Measurements from ENCODE around the gene ARFIP1.

The ARFIP1 gene

DNA sequence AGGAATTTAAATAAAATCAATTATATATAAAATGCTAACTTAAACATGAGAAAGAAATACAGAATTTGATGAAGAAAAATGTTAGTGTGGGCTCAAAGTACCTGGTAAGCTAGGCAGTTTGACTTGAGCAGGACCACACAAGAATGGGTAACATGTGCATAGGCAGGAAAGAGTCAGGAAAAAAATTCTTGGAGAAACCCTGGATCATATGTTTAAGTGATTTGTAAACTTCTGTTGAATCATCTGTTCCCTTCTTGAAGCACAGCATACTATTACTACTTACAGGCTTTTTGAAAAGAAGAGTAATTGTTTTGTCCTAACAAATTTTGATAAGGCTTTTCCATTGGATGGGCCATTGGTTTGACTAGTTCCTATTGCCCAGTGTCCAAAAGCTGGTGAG is 118.9 kb downstream of the ARFIP1 start:
- no peak for DNase-seq

DNA sequence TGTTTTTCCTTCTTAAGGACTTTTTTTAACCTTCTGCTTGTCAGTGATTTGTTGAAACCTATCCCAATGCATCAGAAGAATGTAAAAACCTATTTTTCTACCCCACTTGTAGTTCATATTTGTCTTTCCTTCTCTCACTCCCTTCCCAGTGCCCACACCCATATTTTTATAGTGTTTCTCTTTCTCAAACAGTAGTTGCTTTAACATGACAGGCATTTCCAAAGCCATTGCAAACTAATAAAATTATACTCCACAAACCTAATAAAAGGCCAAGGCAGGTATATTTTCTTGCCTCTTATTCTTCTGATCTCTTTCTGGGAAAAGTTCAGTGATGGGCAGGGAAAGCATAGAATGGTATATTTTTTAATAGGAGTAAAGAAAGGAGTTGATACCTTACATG is 120.6 kb downstream of the ARFIP1 start:
- DNase-seq = no peak

DNA sequence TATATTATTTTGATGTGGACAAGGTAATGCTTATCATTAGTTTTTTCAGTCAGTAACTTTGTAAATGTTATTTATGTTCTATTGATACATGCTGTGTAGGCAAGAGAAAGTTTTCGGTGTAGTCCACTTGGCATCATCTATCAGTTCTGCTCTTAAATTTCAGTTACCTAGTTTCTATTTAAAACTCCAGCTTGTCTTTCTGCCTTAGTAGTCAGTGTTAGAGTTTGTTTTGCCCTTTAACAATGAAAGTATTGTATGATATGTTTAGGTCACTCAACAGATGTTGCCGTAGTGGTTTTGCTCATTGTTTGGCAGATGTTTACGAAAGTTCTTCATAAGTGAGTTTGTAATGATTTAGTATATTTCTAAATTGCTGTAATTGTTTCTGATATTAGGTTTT is 121.5 kb downstream of the ARFIP1 start:
- DNase-seq = no peak

DNA sequence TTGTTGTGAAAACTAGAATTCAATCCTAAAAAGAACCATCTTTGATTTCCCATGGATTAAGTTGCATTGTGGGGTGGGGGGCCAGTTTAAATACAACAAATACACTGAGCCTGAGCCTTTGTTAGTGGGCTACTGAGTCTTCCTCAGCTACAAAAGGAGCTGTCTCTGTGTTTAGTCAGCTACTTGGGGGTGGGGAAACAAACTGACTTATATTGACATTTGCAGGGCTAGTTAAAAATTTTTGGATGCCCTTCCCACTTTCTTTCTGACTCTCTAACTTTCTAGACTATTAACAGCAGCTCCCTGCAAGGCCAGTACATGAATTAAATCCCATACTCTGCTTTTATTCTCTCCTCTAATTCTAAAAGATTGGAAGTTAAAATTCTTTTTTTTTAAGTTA is 123.9 kb downstream of the ARFIP1 start:
- no peak for DNase-seq

DNA sequence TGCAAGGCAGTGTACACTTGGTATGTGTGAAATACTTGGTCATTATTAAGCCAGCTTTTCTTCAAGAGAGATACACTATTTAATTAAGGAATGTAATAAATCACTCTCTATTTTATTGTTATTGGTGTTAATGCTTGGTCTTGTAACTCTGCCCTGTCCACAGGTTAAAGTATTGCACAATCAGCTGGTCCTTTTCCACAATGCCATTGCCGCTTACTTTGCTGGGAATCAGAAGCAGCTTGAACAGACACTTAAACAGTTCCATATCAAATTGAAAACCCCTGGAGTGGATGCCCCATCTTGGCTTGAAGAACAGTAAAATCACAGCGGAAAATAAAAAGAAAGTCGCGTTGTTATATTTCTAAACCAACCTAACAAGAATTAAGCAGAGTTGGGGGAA is 130.1 kb downstream of the ARFIP1 start:
- DNase-seq = no peak

DNA sequence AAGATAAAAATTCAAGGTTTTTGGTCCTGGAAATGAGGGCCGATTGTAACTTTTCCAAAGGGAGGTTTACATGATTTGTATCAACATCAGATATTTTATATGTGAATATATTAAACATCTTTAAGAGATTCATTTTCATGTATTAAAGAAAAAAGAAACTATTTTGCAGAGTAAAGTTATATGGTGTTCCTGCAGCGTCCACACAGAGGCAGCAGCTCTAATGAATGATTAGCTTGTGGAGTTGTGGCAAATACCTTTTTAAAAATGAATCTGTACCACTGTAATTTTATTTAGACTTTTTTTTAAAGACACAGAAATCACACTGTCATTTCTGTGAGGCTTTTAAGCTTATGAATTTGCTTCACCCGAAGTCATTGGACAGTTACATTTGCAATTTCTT is 130.8 kb downstream of the ARFIP1 start:
- DNase-seq = no peak

DNA sequence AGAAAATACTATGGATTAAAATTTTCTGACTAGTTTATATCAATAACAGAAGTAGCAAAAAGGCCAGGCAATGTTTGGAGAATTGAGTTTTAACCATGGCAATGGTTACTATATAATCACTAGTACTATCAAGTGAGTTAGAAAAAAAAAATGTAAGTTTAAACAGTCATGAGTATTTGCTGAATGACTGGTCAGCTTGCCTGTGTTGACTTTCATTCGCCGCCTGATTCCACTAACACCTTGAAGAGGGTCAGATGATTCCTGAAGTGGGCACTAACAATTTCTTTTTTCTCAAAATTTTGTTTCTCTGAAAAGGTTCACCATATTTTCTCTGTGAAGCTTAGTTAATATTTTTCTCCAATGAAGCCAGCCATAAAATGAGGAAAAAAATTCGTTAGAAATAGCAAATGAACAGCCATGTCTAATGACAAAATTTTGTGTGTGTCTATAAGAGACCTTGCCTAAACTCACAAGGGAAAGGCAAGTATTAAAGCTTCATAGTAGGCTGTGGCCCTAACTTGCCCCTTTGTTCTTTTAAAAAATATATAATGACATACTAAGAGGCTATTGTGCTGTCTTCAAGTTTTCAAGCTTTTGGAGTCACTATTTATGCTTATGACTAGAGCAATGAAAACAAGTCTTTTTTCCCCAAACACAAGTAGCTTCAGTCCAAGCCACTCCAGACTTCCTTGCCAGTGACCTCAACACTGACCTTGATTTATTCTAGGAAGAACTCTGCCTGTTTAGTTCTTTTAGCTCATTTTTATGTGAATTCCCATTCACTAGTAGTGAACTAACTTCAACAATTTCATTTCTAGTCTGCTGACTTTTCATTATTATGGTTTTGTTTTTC is 138.0 kb downstream of the ARFIP1 start:
- DNase-seq = no peak

DNA sequence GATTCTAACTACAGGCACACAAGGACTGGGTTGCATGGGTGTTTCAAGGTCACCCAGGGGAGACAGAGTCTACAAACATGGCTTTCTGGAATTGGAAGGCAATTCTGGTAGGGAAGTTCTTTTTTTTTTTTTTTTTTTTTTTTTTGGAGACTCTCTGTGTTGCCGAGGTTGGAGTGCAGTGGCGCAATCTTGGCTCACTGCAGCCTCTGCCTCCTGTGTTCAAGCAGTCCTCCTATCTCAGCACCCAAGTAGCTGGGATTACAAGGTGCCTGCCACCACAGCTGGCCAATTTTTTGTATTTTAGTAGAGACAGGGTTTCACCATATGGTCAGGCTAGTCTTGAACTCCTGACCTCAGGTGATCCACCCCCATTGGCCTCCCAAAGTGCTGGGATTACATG is 140.1 kb downstream of the ARFIP1 start:
- no peak for DNase-seq

DNA sequence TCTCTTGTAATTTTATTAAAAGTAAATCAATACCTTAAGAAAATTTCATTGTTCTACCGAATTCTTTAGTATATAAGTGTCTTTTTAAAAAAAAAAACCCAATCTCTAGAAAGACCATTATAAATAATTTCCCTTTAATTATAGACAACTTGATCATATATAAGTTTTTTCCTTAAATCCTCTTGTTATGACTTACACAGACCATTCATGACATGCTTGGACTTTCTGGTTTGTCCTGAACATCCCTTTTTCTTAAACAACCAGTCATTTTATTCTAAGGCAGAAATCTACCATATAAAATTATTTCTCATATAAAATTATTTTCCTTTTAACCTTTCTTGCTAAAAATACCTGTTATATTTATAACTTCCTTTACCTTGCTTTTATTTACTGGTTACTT is 141.0 kb downstream of the ARFIP1 start:
- DNase-seq = no peak

DNA sequence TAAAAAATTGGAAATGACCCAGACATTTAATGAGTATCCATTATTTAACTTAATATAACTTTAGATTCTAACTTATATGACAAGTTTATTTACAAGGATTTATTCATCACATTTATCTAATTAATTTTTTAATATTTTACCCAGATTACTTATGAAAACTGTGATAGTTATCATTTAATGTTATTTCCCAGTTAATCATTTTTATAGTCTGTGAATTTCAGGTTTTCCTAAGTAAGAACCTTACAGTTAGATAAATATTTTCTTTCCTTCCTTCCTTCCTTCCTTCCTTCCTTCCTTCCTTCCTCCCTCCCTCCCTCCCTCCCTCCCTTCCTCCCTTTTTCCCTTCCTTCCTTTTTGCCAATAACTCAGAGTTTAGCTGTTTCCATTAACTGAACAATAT is 141.5 kb downstream of the ARFIP1 start:
- no peak for DNase-seq

DNA sequence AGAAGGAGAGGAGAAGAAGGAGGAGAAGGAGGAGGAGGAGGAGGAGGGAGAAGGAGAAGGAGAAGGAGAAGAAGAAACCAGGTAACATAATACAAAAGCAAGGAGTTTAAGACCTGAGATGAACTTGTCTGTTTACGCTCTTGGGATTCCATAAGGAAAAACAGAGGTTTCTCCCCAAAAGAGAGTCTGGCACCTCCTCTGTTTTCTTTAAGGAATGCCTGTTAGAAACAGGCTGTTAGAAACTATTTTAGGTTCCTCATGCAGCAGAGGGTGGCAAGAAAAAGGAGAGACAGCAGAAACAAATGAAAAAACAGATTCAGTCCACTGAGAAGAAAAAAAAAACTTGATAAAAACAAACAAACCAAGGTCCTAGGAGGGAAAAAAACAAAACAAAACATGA is 146.1 kb downstream of the ARFIP1 start:
- no peak for DNase-seq

DNA sequence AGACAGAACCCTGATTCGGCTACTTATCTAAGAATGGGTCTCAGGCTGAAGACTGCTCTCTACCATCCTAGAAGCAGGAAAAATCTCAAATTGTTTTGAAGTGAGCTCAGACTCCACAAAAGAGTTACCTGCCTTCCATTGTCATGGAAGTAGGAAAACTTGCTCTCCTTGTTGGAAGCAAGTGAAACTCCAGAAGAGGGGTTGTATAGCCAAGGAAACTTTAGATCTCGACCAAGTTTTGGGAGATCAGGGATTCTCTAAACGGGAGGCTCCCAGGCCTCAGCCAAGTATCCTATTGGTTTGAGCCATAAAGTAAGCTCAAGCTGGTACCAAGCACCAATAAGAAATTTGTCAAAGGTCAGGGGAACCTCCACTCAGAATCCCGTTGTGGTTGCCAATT is 147.2 kb downstream of the ARFIP1 start:
- no peak for DNase-seq

DNA sequence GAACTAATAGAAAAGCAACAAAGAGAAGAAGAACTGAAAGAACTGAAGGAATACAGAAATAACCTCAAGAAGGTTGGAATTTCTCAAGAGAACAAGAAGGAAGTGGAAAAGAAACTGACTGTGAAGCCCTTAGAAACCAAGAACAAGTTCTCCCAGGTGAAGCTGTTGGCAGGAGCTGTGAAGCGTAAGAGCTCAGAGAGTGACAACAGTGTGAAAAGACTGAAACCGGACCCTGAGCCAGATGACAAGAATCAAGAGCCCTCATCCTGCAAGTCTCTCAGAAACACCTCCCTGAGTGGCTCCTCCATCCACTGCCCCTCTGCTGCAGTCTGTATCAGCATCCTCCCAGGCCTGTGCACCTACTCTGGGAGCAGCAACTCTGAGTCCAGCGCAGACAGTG is 148.0 kb downstream of the ARFIP1 start:
- no peak for DNase-seq

DNA sequence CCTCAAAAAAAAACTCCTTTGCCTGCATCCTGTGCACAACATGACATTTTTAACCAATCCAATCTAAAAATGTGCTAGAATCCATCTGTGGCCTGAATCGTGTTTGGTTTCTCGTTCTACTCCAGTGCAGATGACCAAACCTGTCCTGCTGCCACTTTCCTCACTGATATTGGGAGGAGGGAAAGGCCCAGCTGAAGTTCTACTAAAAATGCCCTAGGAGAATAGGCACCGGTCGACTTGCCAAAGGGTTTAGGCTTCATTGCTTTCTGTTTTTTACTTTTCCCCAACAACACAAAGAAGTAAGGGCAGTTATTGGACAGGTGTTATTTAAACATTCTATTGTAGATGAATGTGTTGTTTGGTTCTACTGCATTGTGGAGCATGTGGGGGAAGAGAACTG is 148.5 kb downstream of the ARFIP1 start:
- no peak for DNase-seq

DNA sequence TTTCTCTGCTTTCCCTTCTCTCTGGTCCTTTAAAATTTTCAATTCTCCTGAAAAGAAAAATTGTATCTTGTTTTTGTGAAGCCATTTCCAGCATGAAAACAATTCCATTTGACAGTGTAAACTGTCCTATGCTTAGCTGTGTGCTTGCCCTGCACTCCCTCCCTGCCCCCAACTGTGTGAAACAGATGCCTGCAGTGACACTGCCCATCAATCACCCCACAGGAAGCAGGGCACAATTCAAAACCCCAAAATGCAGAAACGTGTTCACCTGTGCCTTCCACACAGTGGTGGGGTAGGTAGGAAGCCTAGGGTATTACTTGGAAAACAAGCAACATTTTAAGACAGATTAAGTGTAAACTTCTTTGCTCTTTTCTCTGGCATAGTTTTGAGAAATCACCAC is 150.1 kb downstream of the ARFIP1 start:
- no peak for DNase-seq

DNA sequence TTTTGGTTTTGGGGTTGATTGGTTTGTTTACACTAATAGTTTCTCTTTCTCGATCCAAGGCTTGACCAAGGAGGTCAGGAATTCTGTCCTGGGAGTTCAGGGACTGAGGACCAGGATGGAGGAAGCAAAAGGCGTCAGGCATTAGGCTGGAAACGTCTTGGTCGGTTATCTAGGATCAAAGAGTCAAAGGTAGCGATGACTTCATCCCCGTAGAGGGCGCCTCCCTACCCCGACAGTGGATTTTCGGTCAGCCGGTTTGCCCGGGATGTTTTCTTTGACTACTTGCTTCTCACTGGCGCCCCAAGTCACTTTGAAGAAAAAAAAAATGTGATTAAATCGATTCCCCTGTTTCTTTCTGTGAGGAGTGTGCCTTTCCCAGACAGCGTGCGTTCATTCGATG is 155.4 kb downstream of the ARFIP1 start:
- no peak for DNase-seq

DNA sequence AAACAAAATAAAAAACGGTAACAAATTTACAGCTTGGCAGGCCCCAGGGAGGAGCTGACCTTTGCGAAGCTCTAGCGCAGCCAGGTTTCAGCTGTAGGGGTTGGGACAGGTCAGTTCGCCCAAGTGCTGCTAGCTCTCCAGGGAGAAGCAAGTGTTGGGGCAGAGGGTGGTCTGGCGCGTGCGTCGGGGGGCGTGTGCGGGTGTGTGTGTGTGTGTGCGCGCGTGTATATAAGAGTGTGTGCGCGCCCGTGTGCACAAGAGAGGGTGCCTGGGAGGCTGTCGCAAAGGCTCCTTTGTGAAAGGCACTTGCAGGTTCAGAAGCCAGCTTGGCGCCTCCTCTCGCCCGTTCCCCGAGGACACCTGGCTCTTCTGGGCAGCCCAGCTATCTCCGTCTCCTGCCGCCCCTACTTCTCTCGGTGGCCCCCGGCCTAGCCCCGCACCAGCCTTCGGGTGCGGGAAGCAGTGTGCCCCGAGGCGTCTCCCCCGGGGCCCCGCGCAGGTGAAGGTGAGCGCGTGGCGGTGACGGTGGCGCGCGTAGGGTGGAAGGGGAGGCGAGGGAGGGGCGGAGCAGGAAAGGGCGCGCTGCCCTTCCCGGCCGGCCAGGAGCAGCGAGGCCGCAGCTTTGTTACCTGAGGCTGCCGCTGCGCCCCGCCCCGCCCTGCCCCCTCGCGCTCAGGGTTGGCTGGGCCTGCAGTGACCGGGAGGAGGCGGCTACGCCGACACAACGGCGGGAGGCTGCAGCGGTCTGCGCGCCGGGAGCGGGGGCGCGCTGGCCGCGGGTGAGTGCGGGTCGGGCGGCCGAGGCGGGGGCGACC is 156.1 kb downstream of the ARFIP1 start, which contains the start of gene FHDC1:
TSS of gene FHDC1 (plus strand) at position 693 of the 815 bp plus-strand sequence. CDS start 6,735 bp downstream, outside the sequence.
- DNase-seq = peak in 1 of 2 donors; percentile 3

DNA sequence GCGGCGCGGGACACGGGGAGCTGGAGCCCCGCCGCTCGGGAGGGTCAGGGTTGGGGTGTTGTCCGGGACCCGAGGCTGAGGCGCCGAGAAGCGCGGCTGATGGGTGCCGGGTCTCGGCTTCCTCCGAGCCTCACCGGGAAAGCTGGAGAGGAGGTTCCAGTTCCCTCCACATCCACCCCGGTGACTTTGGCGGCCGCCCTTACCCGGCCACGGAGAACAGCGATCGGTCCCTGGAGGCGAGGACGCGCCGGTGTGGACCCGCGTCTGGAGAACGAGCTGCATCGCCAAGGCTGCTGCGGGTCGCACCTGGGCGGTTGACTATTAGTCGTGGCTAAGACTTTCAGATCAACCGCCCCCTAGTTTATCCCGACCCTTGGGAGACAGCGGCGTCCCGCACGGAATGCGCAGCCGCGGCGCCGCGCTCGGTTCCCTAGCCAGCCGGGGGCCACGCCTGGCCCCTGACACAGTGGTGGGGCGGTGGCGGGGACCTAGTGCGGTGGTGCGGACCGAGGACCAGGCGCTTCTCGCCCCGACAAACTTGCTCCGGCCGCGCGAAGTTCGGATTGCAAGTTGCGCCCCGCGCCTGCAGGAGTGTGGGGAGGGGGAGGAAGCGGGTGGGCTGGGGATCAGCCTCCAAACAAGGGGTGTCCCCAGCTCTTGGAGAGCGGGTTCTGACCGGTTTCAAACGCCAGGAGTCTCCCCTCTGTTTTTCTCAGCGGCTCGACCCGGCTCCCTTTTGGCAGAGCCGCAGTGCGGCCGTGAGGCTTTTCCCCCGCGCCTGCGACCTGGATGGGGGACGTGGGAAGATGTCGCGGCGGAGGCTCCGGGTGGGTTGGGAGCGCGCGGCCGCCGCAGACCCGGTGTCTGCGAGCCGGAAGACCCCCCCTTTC is 156.9 kb downstream of the ARFIP1 start:
- peak in 1 of 2 donors; percentile 10 for DNase-seq

DNA sequence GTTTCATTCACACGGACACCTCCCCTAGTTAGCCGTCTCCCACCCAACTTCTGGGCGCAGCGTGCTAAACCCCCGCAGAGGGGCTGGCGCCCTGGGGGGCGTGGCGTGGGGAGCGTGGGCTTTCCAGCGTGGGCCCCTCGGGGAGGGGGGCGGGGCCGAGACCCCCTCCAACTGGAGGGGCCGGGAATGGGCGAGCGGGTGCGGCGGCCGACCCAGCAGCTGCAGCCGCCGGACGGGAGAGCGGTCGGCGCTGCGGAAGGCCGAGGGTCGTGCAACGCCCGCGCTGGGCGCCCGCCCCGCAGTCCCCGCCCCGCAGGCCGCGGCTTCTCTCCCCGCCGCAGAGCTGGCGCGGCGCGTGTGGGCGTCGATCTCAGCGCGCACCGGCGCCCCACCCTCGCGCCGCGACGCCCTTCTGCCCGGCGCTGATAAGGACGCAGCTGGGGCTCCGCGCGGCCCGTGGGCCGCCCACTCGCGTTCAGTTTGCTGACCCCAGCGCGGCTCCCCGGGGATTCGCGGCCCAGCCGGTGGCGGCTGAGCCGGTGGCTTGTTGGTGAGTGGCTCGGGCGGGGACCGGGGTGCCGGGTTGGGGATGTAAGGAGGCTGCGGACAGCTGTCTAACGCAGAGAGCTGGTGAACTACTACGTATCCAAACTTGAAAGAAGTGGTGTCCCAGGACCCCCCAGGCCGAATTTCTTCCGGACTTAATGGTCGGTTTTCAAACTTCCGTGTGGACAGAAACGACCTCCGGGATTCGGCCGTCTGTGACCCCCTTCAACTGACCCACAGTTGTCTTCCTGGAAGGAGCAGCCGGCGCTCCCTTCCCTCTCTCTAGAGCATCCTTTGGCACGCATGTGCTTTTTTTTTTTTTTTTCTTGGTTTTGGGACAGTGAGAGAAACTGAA is 157.8 kb downstream of the ARFIP1 start:
- peak in 1 of 2 donors; percentile 28 for DNase-seq

DNA sequence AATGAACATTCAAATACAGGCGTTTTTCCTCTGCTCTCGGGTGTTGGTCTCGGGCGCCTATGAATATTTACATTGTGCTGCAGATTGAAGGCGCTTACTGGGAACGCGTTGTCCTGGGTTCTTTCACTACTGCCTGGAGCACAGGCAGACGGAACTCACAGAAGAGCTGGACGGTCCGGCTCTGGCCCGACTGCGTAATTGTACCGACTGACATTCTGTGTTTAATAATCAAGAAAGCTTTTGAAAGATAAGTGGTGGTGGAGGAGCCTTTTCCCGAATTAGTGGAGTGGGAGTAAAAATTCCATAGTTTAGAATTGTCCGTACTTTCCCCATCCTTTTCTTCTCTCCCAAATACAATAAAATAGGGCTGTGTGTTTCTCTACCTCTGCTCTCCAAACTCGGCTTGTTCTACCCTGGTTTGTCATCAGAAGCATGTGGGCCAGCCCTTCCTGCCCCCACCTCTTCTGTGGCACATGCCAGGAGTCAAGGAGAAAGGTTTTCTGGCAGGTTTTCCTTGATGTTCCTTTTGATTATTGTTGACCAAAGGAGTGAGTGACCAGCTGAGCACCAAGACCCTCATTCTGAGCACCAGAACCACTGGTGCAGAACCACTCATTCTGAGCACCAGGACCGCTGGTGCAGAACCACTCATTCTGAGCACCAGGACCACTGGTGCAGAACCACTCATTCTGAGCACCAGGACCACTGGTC is 158.6 kb downstream of the ARFIP1 start:
- DNase-seq = no peak

DNA sequence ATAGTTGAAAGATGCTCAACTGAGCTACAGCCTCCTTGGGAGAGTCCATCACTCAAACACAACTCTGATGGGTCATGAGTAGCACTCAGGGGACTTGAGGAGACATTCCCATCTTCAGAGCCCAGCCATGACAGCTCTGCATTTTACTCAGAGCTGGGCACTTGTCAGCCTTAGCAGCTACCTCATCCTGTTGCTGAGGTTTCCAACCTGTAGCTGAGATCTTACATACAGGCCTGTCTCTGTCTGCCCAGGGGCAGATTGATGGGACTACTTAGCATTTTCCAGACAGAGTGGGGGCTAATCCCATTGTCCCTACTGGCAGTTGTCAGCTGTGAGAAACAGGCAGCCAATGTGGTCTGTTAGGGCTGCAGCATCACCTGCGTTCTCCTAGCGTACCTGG is 159.9 kb downstream of the ARFIP1 start:
- no peak for DNase-seq
